OCI-LY1 (cell line): ENCODE data around the gene KCNF1.

ENCODE experiments used
- CTCF ChIP-seq: fragments of 200-600 bp; sonication (generic), shearing (Covaris generic); IDR thresholded peaks from 2 replicates; pipeline ENCODE4 v1.5.1; 2017; ENCODE audit warnings: mild to moderate bottlenecking, antibody characterized with exemption, low read length, moderate library complexity, mixed read lengths
- EZH2 ChIP-seq: fragments of 200-600 bp; sonication (generic), shearing (Covaris generic); IDR thresholded peaks from 2 replicates; pipeline ENCODE4 v1.8.0; 2017; ENCODE audit warnings: borderline replicate concordance, mixed run types, mild to moderate bottlenecking, antibody characterized with exemption, low read length, moderate library complexity, mixed read lengths

GRCh38 chr2:10892316-10892715, 19.4 kb upstream of the KCNF1 start:
- TF ChIP-seq CTCF = no peak
- TF ChIP-seq EZH2 = no peak
